ENCODE measurements around the gene ZBTB38. TPM values are rescaled to one million over a fixed set of nuclear protein-coding genes. Genes with fewer than 3 reads are reported as not detected.

The ZBTB38 gene
- total and polyA plus RNA-seq, 2 experiments from 2014 or later = 12.9 to 35.9 TPM

DNA sequence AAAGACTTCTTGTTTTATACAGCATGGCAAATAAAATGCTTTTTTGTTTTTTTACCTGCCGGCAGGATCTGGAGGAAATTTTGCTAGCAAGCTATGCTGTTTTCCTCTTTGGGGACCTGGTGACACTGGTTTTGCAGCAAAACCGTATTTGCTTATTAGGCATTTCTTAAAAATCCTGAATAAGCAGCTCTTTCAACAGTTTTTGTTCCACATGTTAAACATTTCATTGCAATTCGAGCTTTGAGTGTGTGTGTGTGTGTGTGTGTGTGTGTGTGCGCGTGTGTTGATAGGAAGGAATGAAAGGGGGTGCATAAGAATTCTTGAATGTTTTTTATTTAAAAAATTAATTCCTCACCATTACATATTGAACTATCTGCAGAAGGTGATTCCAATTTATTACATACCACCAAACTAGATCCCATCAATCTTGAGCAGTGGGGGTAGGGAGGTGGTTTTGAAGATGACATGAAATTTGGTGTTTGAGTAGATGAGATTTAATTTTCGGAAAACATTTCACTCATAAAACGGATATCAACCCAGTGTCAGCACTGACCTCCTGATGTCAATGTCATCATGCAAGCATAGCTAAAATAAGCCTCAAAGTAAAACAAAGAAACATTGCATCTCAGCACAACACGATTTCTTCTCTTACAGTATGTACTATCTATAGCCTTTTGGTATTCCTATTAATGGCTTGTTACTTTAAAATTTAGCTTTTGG is 17.3 kb downstream of the ZBTB38 start:
- peak in 1 of 2 donors; percentile 47 for DNase-seq (ENCODE audit: low read depth in 1 of 2, low spot score in 1 of 2)
- Histone ChIP-seq H3K4me3 (no peak overlapping the region), H3K27me3 (no peaks in the 10 kb centered on the region), H3K4me1 (ENCODE audit: low read depth) (peaks cover 9% of the 10 kb centered on the region), H3K27ac (no peak overlapping the region), H3K36me3 (no peaks in the 10 kb centered on the region), H3K9me3 (ENCODE audit: low read depth) (no peaks in the 10 kb centered on the region)
- TF ChIP-seq CTCF (IDR thresholded peaks at IDR 0.05; ENCODE audit: low read depth, low read length) = no peak

DNA sequence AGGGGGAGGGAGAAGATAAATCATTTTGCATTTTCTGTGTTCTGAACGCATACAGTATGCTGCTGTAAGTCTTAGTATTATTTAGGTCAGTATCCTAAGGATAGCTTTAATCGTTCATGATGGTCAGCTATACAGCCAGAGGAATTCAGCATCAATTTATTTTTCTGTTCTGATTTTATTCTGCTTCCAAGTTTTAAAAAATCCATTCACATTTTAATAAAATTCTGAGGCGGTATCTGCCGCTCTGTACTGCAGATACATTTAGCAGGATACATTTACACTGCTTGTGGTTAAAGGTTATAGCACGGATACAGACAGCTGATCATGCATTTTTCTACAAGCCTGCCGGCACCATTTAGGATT is 17.8 kb downstream of the ZBTB38 start:
- Histone ChIP-seq H3K36me3 (no peaks in the 10 kb centered on the region), H3K27me3 (no peaks in the 10 kb centered on the region), H3K27ac (no peak overlapping the region), H3K4me1 (ENCODE audit: low read depth) (peaks cover 11% of the 10 kb centered on the region), H3K9me3 (ENCODE audit: low read depth) (no peaks in the 10 kb centered on the region), H3K4me3 (no peak overlapping the region)
- TF ChIP-seq CTCF (IDR thresholded peaks at IDR 0.05; ENCODE audit: low read depth, low read length) = no peak
- no peak for DNase-seq (ENCODE audit: low read depth in 1 of 2, low spot score in 1 of 2)

DNA sequence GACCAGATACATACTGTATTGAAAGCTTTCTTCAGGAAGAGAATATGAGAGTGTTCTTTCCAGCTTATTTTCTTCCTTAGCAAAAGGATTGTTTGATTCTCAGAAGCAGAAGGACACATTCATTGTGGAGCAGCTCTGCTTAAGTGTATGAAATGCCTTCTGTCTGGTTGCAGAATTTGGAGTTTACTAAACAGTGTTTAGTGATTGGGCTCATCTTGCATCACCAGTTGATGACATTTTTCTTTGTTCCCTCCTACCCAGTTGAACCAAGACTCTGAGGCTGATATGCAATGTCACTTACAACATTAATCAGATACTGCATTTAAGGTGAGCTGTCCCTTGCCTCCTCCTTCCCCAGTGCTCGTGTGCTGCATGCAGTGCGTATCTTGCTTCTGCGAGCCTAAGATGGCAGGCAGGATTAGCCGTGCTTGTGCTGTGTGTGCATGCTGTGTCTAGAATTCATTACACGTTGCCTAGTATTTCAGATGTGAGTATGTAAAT is 18.4 kb downstream of the ZBTB38 start:
- Histone ChIP-seq H3K9me3 (ENCODE audit: low read depth) (no peaks in the 10 kb centered on the region), H3K4me3 (no peak overlapping the region), H3K27me3 (no peaks in the 10 kb centered on the region), H3K27ac (no peak overlapping the region), H3K36me3 (no peaks in the 10 kb centered on the region), H3K4me1 (ENCODE audit: low read depth) (peaks cover 16% of the 10 kb centered on the region)
- peak in 1 of 2 donors; percentile 59 for DNase-seq (ENCODE audit: low read depth in 1 of 2, low spot score in 1 of 2)
- no peak for TF ChIP-seq CTCF (IDR thresholded peaks at IDR 0.05; ENCODE audit: low read depth, low read length)

- no peak overlapping the region for H3K27ac ChIP-seq
- no peaks in the 10 kb centered on the region for H3K9me3 ChIP-seq (ENCODE audit: low read depth)
- peaks cover 25% of the 10 kb centered on the region for H3K4me1 ChIP-seq (ENCODE audit: low read depth)
- H3K36me3 ChIP-seq = no peaks in the 10 kb centered on the region
- no peak for TF ChIP-seq CTCF (IDR thresholded peaks at IDR 0.05; ENCODE audit: low read depth, low read length)
- no peaks in the 10 kb centered on the region for H3K27me3 ChIP-seq
- no peak overlapping the region for H3K4me3 ChIP-seq
- no peak for DNase-seq (ENCODE audit: low read depth in 1 of 2, low spot score in 1 of 2)
Measured at GRCh38 chr3:141387516-141387915, 19.2 kb downstream of the ZBTB38 start.

DNA sequence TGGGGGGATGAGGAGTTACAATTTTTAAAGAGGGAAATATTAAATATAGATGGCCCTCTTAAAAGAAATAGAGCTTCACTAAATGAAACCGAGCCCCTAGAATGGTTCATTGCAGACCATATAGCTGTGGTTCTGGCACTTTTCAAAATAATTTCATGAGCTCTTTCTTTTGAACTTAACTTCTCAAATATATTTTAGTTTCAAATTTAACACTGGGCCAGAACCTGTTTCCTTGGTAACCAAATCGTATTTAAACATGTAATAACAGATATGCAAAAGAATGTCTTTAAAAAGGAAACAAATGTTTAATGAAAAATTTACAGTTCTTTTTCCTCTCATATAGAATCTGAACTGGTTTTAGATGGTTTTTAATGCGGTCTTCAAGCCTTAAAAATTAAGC is 20.1 kb downstream of the ZBTB38 start:
- H3K36me3 ChIP-seq = no peaks in the 10 kb centered on the region
- TF ChIP-seq CTCF (IDR thresholded peaks at IDR 0.05; ENCODE audit: low read depth, low read length) = no peak
- no peak for DNase-seq (ENCODE audit: low read depth in 1 of 2, low spot score in 1 of 2)
- H3K27ac ChIP-seq = no peak overlapping the region
- no peaks in the 10 kb centered on the region for H3K27me3 ChIP-seq
- H3K9me3 ChIP-seq (ENCODE audit: low read depth) = no peaks in the 10 kb centered on the region
- H3K4me3 ChIP-seq = no peak overlapping the region
- H3K4me1 ChIP-seq (ENCODE audit: low read depth) = peaks cover 31% of the 10 kb centered on the region

Measured in cardiac muscle cell (in vitro differentiated cells and primary cell).